Body of pancreas (tissue), 4 donors: ENCODE data around the gene EDAR.

Source experiments
- POLR2A ChIP-seq, 3 donors: fragments of 450-650 bp; IDR thresholded peaks; one replicate each; pipeline ENCODE4 v1.6.1; 2016; ENCODE audit warnings: antibody characterized with exemption in 3 of 3, mild to moderate bottlenecking in 2 of 3
- TF ChIP-seq, protein P1 (sequence below), 7 experiments: fragments of 450-650 bp in 4 of 7; fragments of 200-600 bp in 3 of 7; sonication (generic) in 3 of 7; IDR thresholded peaks; one replicate each; pipeline ENCODE4 v1.5.1; 2016 to 2019; ENCODE audit warnings: antibody characterized with exemption in 7 of 7

DNA sequence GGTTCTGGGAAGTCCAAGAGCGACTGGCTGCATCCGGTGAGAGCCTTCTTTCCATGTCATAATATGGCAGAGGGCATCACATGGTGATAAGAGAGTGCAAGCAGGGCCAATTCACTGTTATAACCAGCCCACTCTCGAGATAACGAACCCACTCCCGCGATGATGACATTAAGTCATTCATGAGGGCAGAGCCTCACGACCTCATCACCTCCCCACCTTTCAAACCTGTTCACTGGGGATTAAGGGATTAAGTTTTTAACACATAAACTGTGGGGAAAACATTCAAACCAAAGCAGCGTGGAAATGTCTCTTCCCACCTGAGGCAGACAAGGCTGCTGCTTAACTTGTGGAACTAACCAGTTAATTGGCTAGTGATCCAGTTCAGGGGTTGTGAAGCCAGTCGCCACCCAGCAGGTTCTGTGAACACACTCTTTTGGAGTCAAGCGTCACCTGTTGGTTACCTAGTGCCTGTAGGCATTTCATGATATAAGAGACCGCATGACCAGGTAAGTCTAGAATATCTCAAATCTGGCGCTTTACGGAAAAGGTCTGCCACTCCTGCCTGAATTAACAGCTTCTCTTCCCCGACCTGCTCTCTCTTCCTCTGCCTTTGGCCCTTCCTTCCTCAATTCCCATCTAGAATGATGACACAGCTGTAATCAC is 54.3 kb downstream of the EDAR start:
- TF ChIP-seq, protein P1, sequence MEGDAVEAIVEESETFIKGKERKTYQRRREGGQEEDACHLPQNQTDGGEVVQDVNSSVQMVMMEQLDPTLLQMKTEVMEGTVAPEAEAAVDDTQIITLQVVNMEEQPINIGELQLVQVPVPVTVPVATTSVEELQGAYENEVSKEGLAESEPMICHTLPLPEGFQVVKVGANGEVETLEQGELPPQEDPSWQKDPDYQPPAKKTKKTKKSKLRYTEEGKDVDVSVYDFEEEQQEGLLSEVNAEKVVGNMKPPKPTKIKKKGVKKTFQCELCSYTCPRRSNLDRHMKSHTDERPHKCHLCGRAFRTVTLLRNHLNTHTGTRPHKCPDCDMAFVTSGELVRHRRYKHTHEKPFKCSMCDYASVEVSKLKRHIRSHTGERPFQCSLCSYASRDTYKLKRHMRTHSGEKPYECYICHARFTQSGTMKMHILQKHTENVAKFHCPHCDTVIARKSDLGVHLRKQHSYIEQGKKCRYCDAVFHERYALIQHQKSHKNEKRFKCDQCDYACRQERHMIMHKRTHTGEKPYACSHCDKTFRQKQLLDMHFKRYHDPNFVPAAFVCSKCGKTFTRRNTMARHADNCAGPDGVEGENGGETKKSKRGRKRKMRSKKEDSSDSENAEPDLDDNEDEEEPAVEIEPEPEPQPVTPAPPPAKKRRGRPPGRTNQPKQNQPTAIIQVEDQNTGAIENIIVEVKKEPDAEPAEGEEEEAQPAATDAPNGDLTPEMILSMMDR (IDR thresholded peaks at IDR 0.05), result no peak
- TF ChIP-seq POLR2A (IDR thresholded peaks at IDR 0.05), result no peak
